Measurements from ENCODE around the gene HS2ST1. TPM values are rescaled to one million over a fixed set of nuclear protein-coding genes. Genes with fewer than 3 reads are reported as not detected.

Gene HS2ST1
- total RNA-seq, 1 experiment from 2014 or later: 45.8 TPM

DNA sequence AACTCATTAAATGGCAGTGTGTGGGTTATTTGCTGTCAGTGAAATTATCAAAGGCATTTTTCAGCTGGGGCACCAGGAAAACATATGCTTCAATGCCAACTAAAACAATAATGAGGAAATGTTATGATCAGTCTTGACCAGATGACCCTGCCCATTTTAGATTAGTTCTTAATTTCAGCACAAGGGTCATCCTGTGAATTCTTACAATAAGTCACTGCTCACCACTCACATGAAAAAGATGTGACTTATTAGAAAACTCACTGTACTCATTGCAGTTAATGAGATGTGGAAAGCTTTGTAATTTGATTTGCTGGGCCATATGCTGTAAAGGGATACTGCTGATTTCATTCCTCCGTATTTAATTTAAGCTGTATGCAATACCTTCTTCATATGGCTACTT is 235.7 kb downstream of the HS2ST1 start:
- CTCF ChIA-PET: interaction anchor here (0.7 to 1.2 kb wide), 2 partner anchors 11 to 30 kb away, joined by 3 read pairs; no protein-coding TSS in a partner anchor
- POLR2A ChIA-PET (ENCODE audit: low non-redundant PET): no interaction called here
- peaks cover 38% of the 10 kb centered on the region for H3K4me1 ChIP-seq (ENCODE audit: insufficient read depth, low read length, poor library complexity, severe bottlenecking)

DNA sequence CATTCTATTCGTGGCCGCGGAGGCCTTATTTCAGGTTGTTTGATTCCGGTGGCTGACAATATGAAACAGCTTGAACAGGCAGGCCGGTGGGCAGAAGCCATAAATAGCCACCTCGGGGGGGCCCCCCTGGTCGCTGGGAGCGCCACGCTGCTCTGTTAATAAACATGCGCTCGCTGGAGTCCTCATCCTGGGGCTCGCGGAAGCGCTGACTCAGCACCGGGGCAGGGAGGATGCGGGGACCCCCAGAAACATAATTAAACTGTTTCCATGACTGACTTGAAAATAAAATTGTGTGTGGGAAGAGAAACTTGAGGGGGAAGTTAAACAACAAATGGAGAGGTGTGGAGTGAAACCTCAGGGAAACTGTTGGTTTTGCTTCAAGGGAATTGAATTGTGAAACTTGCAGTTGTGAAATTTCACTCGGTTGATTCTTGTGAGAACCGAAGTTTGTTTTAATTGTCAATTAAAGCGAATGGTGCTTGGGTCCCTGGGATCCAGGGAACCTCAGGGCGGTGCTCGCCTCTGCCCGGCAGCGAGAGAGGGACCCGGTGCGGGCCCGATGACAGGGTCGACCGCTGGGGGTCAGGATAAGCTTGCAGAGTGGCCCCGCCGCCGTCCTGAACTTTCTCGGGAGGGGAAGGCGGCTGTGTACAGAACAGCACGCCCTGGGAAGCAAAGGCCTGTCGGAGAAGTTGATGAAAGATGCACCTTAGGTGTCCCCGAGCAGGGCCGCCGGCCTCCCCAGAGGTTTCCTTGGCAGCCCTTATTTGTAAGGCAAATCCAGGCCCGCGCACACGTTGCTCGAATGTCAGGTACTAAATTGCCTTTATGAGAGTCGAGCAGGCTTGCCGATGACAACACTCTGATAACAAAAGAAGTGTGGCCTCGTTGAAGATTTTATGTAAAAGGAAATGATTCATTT is 237.3 kb downstream of the HS2ST1 start:
- CTCF ChIA-PET: no interaction called here
- no peaks in the 10 kb centered on the region for H3K27me3 ChIP-seq (replicated peaks; ENCODE audit: insufficient read depth, low read depth, low read length, poor library complexity)
- BruUV-seq (replicated peaks): no TSS peak
- no peak overlapping the region for H3K4me3 ChIP-seq (ENCODE audit: low read depth, low read length, poor library complexity, severe bottlenecking)
- TF ChIP-seq EZH2 (IDR thresholded peaks at IDR 0.05; ENCODE audit: borderline replicate concordance, low read depth, low read length, poor library complexity, severe bottlenecking): no peak
- TF ChIP-seq, protein P1, sequence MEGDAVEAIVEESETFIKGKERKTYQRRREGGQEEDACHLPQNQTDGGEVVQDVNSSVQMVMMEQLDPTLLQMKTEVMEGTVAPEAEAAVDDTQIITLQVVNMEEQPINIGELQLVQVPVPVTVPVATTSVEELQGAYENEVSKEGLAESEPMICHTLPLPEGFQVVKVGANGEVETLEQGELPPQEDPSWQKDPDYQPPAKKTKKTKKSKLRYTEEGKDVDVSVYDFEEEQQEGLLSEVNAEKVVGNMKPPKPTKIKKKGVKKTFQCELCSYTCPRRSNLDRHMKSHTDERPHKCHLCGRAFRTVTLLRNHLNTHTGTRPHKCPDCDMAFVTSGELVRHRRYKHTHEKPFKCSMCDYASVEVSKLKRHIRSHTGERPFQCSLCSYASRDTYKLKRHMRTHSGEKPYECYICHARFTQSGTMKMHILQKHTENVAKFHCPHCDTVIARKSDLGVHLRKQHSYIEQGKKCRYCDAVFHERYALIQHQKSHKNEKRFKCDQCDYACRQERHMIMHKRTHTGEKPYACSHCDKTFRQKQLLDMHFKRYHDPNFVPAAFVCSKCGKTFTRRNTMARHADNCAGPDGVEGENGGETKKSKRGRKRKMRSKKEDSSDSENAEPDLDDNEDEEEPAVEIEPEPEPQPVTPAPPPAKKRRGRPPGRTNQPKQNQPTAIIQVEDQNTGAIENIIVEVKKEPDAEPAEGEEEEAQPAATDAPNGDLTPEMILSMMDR (conservative IDR thresholded peaks at IDR 0.05; ENCODE audit: low read depth, low read length): peak; percentile 49
- intact Hi-C loops (cut with micrococcal nuclease; ENCODE audit: unreplicated experiment): no loop called here
- H3K4me1 ChIP-seq (ENCODE audit: insufficient read depth, low read length, poor library complexity, severe bottlenecking): peaks cover 39% of the 10 kb centered on the region
- POLR2A ChIA-PET (ENCODE audit: low non-redundant PET): no interaction called here
- peak; percentile 43 for DNase-seq (ENCODE audit: low spot score)
- no peaks in the 10 kb centered on the region for H3K36me3 ChIP-seq (ENCODE audit: insufficient read depth, low read length, poor library complexity, severe bottlenecking)
- H3K9me3 ChIP-seq (ENCODE audit: low read depth, low read length, poor library complexity, severe bottlenecking): no peaks in the 10 kb centered on the region
- no peak overlapping the region for H3K27ac ChIP-seq (ENCODE audit: low read depth, low read length, poor library complexity, severe bottlenecking)

More for the DNA sequence above, 235.7 kb downstream of the HS2ST1 start:
- Histone ChIP-seq H3K36me3 (ENCODE audit: insufficient read depth, low read length, poor library complexity, severe bottlenecking) (no peaks in the 10 kb centered on the region), H3K9me3 (ENCODE audit: low read depth, low read length, poor library complexity, severe bottlenecking) (no peaks in the 10 kb centered on the region), H3K27me3 (replicated peaks; ENCODE audit: insufficient read depth, low read depth, low read length, poor library complexity) (no peaks in the 10 kb centered on the region), H3K27ac (ENCODE audit: low read depth, low read length, poor library complexity, severe bottlenecking) (no peak overlapping the region), H3K4me3 (ENCODE audit: low read depth, low read length, poor library complexity, severe bottlenecking) (no peak overlapping the region)
- no TSS peak for BruUV-seq (replicated peaks)
- DNase-seq (ENCODE audit: low spot score): no peak
- intact Hi-C loops (cut with micrococcal nuclease; ENCODE audit: unreplicated experiment): no loop called here
- no peak for TF ChIP-seq EZH2 (IDR thresholded peaks at IDR 0.05; ENCODE audit: borderline replicate concordance, low read depth, low read length, poor library complexity, severe bottlenecking)
- TF ChIP-seq, protein P1 (conservative IDR thresholded peaks at IDR 0.05; ENCODE audit: low read depth, low read length): no peak

DNA sequence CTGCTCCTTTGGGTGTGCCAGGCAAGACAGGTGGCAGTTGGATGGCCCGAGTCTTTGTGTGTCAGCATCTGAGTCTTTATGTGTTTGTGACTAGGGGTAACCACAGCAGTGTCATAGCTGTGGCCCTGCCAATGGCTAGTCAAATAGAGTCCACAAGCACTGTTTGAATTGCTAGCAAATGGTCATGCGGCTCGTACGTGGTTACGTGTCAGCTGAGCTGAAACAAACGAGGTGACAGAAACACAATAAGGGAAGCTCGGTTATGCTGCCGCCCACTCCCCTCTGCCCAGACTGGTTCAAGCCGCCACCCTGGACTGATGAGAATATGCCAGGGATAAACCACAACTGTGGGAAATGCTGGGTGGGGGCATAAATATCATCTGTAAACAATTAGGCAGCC is 239.9 kb downstream of the HS2ST1 start:
- TF ChIP-seq EZH2 (IDR thresholded peaks at IDR 0.05; ENCODE audit: borderline replicate concordance, low read depth, low read length, poor library complexity, severe bottlenecking): no peak
- TF ChIP-seq, protein P1 (conservative IDR thresholded peaks at IDR 0.05; ENCODE audit: low read depth, low read length): no peak
- H3K4me3 ChIP-seq (ENCODE audit: low read depth, low read length, poor library complexity, severe bottlenecking): no peak overlapping the region
- peaks cover 35% of the 10 kb centered on the region for H3K4me1 ChIP-seq (ENCODE audit: insufficient read depth, low read length, poor library complexity, severe bottlenecking)
- peak; percentile 8 for DNase-seq (ENCODE audit: low spot score)
- POLR2A ChIA-PET (ENCODE audit: low non-redundant PET): no interaction called here
- H3K9me3 ChIP-seq (ENCODE audit: low read depth, low read length, poor library complexity, severe bottlenecking): no peaks in the 10 kb centered on the region
- no peaks in the 10 kb centered on the region for H3K27me3 ChIP-seq (replicated peaks; ENCODE audit: insufficient read depth, low read depth, low read length, poor library complexity)
- H3K36me3 ChIP-seq (ENCODE audit: insufficient read depth, low read length, poor library complexity, severe bottlenecking): no peaks in the 10 kb centered on the region
- BruUV-seq (replicated peaks): no TSS peak
- H3K27ac ChIP-seq (ENCODE audit: low read depth, low read length, poor library complexity, severe bottlenecking): no peak overlapping the region
- intact Hi-C loops (cut with micrococcal nuclease; ENCODE audit: unreplicated experiment): no loop called here
- CTCF ChIA-PET: no interaction called here

Data from A673 (cell line).